HG03280 (cell line): ENCODE data around the gene MIA2.

Experiments
- ATAC-seq: cut with Tn5 transposase; IDR thresholded peaks from one replicate; pipeline ENCODE4 v1.9.1; 2021; ENCODE audit warnings: mild to moderate bottlenecking, moderate library complexity; ENCODE audit not compliant: unreplicated experiment

Gene MIA2

DNA sequence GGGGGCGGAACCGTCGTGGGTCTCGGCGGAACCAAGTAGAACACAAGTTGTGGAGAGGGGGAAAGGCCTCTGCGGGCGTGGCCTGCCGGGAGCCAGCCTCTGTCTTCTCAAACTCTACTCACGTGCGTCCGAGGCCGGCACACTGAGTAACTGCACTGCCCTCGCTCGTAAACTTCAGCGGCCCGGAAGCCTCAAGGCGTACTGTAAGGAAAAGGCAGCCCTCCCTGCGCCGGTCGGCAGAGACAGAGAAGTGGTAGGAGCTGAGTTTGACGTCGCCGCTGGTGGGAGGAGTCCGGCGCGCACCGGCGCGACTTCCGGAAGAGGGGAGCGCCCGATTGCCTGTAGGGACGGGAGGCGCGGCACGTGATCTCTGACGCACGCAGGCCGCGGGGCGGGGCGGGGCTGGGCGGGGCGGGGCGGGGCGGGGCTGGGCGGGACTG lies 198.5 kb downstream of the MIA2 start, which contains the start of gene FBXO33:
FBXO33 (minus strand) TSS at position 255 of the 440 bp plus-strand sequence. CDS start 271 bp downstream, outside the sequence.
- ATAC-seq, result peak; percentile 83

DNA sequence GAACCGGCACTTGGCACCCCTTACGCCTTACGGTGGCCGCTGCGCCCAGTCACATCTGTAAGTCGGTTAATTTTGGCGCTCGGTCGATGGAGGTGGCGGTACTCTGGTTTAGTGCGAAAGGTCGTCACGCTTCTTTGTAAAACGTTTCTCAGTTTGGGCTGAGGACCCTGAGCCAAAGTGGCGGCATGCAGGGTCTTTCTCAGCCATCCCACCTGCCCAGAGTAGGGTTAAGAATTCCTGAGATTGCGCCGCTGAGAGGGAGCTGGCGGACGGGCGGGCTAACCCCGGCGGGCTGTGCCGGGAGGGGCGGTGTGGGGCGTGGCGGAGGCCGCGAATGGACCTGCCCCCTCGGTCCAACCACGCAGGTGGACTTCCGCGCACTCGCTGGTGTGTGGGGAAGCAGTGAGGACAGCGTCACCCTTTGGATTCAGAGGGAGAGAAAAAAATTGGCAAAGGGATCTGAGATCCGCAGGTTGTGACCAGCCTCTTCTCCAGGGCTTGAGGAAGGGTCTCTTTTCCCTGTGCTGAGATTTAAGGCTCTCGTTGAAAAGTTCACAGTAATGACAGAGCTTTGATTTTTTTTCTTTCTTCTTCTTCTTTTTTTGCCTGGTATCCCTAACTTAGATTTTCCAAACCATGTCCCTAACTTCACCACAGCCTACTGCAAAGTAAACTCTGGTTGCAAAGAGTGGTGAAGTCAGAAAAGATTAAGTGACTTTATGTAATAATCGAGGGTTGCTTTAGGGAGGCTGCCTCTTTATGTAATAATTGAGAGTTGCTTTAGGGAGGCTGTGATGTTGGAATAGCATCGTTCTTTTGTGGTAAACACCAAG lies 199.1 kb downstream of the MIA2 start:
- peak; percentile 58 for ATAC-seq

DNA sequence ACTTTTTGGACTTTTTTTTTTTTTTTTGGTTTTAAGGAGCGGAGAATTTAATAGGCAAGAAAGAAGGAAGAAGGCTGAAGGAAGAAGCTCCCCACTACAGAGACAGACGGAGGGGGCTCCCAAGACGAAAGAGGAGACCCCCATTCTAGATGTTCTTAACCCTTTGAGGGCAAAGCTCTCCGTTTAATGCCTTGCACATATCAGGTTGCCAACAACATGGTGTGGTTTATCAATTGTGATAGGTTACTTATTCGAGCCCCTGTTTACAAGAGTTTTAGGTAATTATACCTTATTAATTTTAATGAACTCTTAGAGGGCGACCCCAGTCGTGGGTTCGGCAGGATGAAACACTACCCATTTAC lies 199.7 kb downstream of the MIA2 start:
- no peak for ATAC-seq

- no peak for ATAC-seq
These were observed 200.7 kb downstream of the MIA2 start for GRCh38 chr14:39434401-39434800.

DNA sequence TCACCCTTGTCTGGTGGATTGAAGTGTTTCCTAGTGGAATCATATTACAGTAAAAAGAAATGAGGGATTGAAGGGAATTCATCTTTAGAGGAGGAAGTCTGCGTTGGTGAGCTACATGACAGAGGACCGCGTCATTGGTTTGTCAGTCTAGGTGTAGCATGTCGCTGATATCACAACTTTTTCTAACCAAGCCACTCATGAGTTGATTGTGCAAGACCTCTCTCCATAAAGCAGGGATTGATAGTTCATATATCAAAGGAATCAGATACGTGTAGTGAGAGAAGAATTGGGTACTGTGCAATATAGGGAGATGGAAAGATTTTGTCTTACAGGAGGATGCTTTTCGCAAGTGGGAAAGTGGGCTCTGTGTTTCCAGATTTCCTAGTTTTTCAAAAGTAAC lies 201.5 kb downstream of the MIA2 start:
- no peak for ATAC-seq
